DMS153 treated with DMSO at 0.1 percent for 48 hours (cell line): ENCODE measurements around the gene NXT1.

Experiments
- DNase-seq: peaks from one replicate; lab custom pipeline; 2025; ENCODE audit not compliant: unreplicated experiment; lab: John Stamatoyannopoulos, UW

NXT1 gene

GRCh38 chr20:23387118-23387443 lies 36.5 kb downstream of the NXT1 start:
- DNase-seq, result no peak

DNA sequence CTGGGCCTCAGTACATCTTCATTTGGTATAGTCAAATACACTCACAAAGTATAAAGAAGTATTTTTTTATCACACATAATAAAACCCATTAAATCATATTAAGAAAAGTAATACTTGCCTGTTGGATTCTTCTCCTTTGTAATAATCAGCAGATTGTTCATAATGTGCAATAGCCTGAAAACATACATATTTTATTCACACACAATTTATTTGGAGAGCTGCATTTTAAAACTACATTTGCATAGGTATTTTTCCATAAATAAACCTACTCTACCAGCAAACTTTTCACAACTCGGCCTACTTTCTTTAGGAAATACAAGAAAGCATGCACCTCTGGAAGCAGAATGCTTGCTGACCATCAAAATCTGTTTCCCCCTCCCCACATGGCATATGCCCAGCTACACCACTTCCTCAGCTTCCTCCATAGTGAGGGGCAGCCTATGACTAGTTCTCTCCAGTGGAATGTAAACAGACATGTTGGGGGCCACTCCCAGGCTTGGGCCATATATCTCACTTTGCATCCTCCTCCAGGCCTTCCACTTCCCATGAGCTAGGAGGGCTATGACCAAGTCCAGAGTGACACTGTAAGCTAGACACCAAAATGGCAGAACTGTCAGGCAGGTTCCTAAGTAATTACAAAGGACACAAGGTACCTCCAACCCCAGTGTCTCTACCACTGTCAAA lies 39.6 kb downstream of the NXT1 start:
- DNase-seq, result no peak

- no peak for DNase-seq
Measured at GRCh38 chr20:23391707-23392310, 41.2 kb downstream of the NXT1 start.

GRCh38 chr20:23393996-23394775 lies 43.6 kb downstream of the NXT1 start:
- no peak for DNase-seq

DNA sequence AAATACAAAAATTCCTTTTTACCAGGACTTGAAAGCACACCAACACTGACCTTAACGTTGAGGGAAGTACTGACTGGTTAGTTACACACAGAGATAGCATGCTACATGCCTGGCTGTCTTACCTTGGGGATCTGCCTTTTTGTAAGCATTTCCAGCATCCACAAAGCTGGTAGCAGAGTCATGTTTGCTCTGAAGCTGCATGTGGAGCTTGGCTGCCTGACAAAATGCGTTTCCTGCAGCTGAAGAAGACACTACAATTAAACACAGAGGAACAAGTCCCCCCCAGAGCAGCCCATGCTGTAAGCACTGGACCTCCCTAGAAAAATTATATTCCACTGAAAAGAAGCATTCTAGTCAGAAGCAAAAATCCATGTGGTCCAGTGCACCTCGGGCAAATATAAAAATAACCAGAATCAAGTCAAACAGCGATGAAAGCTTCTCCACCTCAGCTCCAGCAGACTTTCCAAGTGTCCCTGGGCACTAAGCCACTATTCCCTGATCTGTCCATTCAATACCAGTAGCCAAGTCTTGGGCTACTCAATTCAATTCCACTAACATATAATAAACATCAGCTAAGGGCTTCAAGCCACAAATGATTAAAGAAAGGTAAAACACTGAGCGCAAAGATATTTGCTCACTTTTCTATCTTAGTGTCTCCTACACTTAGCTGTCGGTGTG lies 46.5 kb downstream of the NXT1 start:
- DNase-seq, result no peak

GRCh38 chr20:23397961-23398360 lies 47.4 kb downstream of the NXT1 start:
- DNase-seq, result no peak

GRCh38 chr20:23399568-23400241 lies 49.1 kb downstream of the NXT1 start:
- DNase-seq, result no peak

DNA sequence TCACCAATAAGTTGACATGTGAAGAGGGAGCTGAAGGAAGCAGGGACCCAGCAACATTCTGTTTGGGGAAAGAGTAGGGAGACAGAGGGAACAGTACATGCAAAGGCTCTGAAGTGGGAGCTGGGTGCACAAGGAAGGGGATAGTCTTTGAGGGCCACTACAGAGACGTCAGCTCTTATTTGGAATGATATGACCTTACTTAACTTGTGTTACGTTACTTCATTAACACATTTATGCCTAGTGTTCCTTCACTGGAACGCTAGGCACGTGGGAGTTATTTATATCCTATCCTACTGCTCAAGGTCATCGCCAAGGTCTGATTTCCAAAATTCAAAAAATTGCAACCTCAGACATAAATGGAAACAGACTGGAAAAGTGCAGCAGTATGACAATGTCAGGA lies 50.5 kb downstream of the NXT1 start:
- no peak for DNase-seq

DNA sequence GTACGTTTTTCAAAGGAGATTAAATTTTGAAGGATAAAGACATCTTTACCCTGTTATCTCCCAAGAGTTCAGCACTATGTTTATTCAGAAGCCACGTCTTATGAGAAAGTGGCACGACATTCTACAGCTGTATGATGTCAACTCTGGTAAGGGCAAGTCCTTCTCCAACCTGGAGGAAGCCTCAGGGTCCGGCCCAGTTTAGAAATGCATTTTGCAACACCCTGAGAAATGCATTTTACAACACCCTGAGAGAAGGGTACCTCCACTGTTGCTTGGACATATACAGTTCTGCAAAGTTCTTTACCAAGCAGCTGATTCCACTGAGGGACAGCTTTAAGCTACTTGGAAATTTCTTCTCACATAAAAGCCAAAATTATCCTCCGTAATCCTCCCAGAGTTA lies 53.2 kb downstream of the NXT1 start:
- no peak for DNase-seq

- no peak for DNase-seq
Measured at GRCh38 chr20:23404196-23404595, 53.6 kb downstream of the NXT1 start.
